GM23338 (cell line): ENCODE measurements around the gene MYO16. TPM values are rescaled to one million over a fixed set of nuclear protein-coding genes. Genes with fewer than 3 reads are reported as not detected.

ENCODE experiments used
- ATAC-seq: fragments of 200-7000 bp; cut with Tn5 transposase; 3 replicates; pipeline ENCODE4 v1.9.1; 2020
- DNase-seq: peaks from one replicate; pipeline ENCODE4 v3.0.0-alpha.2; 2015; ENCODE audit warnings: low spot score
- H2AFZ ChIP-seq: fragments of 200-600 bp; sonication (generic); 2 replicates; pipeline ENCODE4 v1.8.0; 2016; ENCODE audit warnings: antibody characterized with exemption, mild to moderate bottlenecking, moderate library complexity
- H3F3A ChIP-seq: fragments of 200-600 bp; sonication (generic); replicated peaks from 2 replicates; pipeline ENCODE4 v1.8.0; 2017; ENCODE audit warnings: antibody characterized with exemption, mixed run types, low read depth
- H3K27ac ChIP-seq: fragments of 200-600 bp; sonication (generic); 2 replicates; pipeline ENCODE4 v1.6.1; 2016; ENCODE audit warnings: low read depth
- H3K27me3 ChIP-seq: fragments of 200-600 bp; sonication (generic); 2 replicates; pipeline ENCODE4 v1.8.0; 2016; ENCODE audit warnings: mild to moderate bottlenecking, mixed run types, moderate library complexity; ENCODE audit not compliant: insufficient read depth
- H3K36me3 ChIP-seq: fragments of 200-600 bp; sonication (generic); 2 replicates; pipeline ENCODE4 v1.8.0; 2016; ENCODE audit warnings: mild to moderate bottlenecking; ENCODE audit not compliant: insufficient read depth
- H3K4me1 ChIP-seq: fragments of 200-600 bp; sonication (generic); 2 replicates; pipeline ENCODE4 v1.8.0; 2016; ENCODE audit warnings: mild to moderate bottlenecking, moderate library complexity; ENCODE audit not compliant: insufficient read depth
- H3K4me2 ChIP-seq: fragments of 200-600 bp; sonication (generic); 2 replicates; pipeline ENCODE4 v1.7.1; 2017; ENCODE audit warnings: mixed run types
- H3K4me3 ChIP-seq: fragments of 200-600 bp; sonication (generic); 2 replicates; pipeline ENCODE4 v1.6.1; 2016; ENCODE audit warnings: mixed run types
- H3K79me2 ChIP-seq: fragments of 200-600 bp; sonication (generic); replicated peaks from 2 replicates; pipeline ENCODE4 v1.8.0; 2017; ENCODE audit warnings: mild to moderate bottlenecking; ENCODE audit not compliant: insufficient read depth
- H3K9me2 ChIP-seq: fragments of 200-600 bp; sonication (generic); 2 replicates; pipeline ENCODE4 v1.8.0; 2017; ENCODE audit not compliant: insufficient read depth
- H4K20me1 ChIP-seq: fragments of 200-600 bp; sonication (generic); replicated peaks from 2 replicates; pipeline ENCODE4 v1.8.0; 2017; ENCODE audit warnings: mild to moderate bottlenecking; ENCODE audit not compliant: insufficient read depth
- H3K27ac Mint-ChIP-seq: 2 replicates; pipeline ENCODE4 v1.8.0; 2020; ENCODE audit warnings: inconsistent platforms, mild to moderate bottlenecking, moderate library complexity, mixed read lengths
- H3K27me3 Mint-ChIP-seq: 3 replicates; pipeline ENCODE4 v1.8.0; 2022; ENCODE audit warnings: low read depth, mild to moderate bottlenecking, moderate library complexity, mixed read lengths, inconsistent platforms; ENCODE audit not compliant: insufficient read depth, poor library complexity
- H3K36me3 Mint-ChIP-seq: 3 replicates; pipeline ENCODE4 v1.8.0; 2021; ENCODE audit warnings: low read depth, mild to moderate bottlenecking, inconsistent platforms, moderate library complexity, mixed read lengths
- H3K4me1 Mint-ChIP-seq: 3 replicates; pipeline ENCODE4 v1.8.0; 2020; ENCODE audit warnings: mild to moderate bottlenecking, inconsistent platforms, mixed read lengths
- H3K4me3 Mint-ChIP-seq: 3 replicates; pipeline ENCODE4 v1.8.0; 2021; ENCODE audit warnings: moderate library complexity, mild to moderate bottlenecking, inconsistent platforms, mixed read lengths
- H3K9me3 Mint-ChIP-seq: 3 replicates; pipeline ENCODE4 v1.8.0; 2020; ENCODE audit warnings: moderate library complexity, mild to moderate bottlenecking, inconsistent platforms, mixed read lengths
- CREB1 ChIP-seq: fragments of 250-450 bp; sonication (Bioruptor Pico); IDR thresholded peaks from 2 replicates; pipeline ENCODE4 v1.5.0; 2020; ENCODE audit warnings: low read depth, mild to moderate bottlenecking, moderate library complexity
- EZH2 ChIP-seq: fragments of 200-600 bp; sonication (generic); IDR thresholded peaks from one replicate; pipeline ENCODE4 v1.8.0; 2017; ENCODE audit warnings: antibody characterized with exemption, mild to moderate bottlenecking, low read depth; ENCODE audit not compliant: unreplicated experiment
- POLR2AphosphoS5 ChIP-seq: IDR thresholded peaks from 2 replicates; pipeline ENCODE4 v1.6.1; 2016; ENCODE audit warnings: antibody characterized with exemption, low read depth
- ZNF331 ChIP-seq: fragments of 250-450 bp; sonication (Bioruptor Pico); IDR thresholded peaks from 2 replicates; pipeline ENCODE4 v1.5.0; 2020; ENCODE audit warnings: low read depth, mild to moderate bottlenecking, moderate library complexity
- polyA plus RNA-seq: library from polyadenylated mRNA; unstranded; fragments of >200 nt; fragmentation: Nextera tagmentation; extraction: Ambion mirVana; gene quantifications from 2 replicates; pipeline ENCODE4 v1.2.1, GENCODE V29; 2016
- total RNA-seq: library from RNA; depleted of rRNA; stranded (reverse); fragments of >200 nt; shearing (Covaris generic); gene quantifications from 2 replicates; pipeline ENCODE4 v1.2.3, GENCODE V29; 2014
- TF ChIP-seq, protein P1 (sequence below): fragments of 250-450 bp; sonication (Bioruptor Pico); IDR thresholded peaks from 2 replicates; pipeline ENCODE4 v1.5.0; 2020; ENCODE audit warnings: mild to moderate bottlenecking, moderate library complexity
- TF ChIP-seq, protein P2 (sequence below): IDR thresholded peaks from 2 replicates; pipeline ENCODE4 v1.6.1; 2016; ENCODE audit warnings: antibody characterized with exemption

The MYO16 gene
- total and polyA plus RNA-seq, 2 experiments from 2014 or later = 0.10 to 0.13 TPM

DNA sequence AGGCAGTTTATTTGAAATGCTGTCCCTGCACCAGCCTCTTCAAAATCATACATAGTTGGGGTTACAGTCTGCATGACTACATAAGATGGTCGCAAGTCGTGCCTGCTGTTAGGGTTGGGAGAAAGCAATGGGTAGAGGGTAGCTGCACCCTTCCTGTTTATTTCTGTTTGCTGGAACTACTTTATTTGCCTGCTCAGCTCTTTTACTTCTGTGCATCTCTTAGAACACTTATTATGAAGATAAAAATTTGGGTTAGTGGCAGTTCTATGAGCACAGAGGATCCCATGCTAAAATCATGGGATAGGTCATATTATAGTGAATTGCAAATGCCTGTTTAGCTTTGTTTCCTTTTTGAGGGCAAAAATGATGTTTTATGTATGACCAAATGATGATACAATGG lies 160.1 kb downstream of the MYO16 start (continued):
- TF ChIP-seq, protein P1, sequence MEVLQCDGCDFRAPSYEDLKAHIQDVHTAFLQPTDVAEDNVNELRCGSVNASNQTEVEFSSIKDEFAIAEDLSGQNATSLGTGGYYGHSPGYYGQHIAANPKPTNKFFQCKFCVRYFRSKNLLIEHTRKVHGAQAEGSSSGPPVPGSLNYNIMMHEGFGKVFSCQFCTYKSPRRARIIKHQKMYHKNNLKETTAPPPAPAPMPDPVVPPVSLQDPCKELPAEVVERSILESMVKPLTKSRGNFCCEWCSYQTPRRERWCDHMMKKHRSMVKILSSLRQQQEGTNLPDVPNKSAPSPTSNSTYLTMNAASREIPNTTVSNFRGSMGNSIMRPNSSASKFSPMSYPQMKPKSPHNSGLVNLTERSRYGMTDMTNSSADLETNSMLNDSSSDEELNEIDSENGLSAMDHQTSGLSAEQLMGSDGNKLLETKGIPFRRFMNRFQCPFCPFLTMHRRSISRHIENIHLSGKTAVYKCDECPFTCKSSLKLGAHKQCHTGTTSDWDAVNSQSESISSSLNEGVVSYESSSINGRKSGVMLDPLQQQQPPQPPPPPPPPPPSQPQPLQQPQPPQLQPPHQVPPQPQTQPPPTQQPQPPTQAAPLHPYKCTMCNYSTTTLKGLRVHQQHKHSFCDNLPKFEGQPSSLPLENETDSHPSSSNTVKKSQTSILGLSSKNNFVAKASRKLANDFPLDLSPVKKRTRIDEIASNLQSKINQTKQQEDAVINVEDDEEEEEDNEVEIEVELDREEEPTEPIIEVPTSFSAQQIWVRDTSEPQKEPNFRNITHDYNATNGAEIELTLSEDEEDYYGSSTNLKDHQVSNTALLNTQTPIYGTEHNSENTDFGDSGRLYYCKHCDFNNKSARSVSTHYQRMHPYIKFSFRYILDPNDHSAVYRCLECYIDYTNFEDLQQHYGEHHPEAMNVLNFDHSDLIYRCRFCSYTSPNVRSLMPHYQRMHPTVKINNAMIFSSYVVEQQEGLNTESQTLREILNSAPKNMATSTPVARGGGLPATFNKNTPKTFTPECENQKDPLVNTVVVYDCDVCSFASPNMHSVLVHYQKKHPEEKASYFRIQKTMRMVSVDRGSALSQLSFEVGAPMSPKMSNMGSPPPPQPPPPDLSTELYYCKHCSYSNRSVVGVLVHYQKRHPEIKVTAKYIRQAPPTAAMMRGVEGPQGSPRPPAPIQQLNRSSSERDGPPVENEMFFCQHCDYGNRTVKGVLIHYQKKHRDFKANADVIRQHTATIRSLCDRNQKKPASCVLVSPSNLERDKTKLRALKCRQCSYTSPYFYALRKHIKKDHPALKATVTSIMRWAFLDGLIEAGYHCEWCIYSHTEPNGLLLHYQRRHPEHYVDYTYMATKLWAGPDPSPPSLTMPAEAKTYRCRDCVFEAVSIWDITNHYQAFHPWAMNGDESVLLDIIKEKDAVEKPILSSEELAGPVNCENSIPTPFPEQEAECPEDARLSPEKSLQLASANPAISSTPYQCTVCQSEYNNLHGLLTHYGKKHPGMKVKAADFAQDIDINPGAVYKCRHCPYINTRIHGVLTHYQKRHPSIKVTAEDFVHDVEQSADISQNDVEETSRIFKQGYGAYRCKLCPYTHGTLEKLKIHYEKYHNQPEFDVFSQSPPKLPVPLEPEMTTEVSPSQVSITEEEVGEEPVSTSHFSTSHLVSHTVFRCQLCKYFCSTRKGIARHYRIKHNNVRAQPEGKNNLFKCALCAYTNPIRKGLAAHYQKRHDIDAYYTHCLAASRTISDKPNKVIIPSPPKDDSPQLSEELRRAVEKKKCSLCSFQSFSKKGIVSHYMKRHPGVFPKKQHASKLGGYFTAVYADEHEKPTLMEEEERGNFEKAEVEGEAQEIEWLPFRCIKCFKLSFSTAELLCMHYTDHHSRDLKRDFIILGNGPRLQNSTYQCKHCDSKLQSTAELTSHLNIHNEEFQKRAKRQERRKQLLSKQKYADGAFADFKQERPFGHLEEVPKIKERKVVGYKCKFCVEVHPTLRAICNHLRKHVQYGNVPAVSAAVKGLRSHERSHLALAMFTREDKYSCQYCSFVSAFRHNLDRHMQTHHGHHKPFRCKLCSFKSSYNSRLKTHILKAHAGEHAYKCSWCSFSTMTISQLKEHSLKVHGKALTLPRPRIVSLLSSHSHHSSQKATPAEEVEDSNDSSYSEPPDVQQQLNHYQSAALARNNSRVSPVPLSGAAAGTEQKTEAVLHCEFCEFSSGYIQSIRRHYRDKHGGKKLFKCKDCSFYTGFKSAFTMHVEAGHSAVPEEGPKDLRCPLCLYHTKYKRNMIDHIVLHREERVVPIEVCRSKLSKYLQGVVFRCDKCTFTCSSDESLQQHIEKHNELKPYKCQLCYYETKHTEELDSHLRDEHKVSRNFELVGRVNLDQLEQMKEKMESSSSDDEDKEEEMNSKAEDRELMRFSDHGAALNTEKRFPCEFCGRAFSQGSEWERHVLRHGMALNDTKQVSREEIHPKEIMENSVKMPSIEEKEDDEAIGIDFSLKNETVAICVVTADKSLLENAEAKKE (CRISPR knock-in tag) = no peak
- TF ChIP-seq ZNF331 (no peak), CREB1 (no peak), POLR2AphosphoS5 (no peak), EZH2 (no peak)
- TF ChIP-seq, protein P2, sequence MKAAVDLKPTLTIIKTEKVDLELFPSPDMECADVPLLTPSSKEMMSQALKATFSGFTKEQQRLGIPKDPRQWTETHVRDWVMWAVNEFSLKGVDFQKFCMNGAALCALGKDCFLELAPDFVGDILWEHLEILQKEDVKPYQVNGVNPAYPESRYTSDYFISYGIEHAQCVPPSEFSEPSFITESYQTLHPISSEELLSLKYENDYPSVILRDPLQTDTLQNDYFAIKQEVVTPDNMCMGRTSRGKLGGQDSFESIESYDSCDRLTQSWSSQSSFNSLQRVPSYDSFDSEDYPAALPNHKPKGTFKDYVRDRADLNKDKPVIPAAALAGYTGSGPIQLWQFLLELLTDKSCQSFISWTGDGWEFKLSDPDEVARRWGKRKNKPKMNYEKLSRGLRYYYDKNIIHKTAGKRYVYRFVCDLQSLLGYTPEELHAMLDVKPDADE = no peak

DNA sequence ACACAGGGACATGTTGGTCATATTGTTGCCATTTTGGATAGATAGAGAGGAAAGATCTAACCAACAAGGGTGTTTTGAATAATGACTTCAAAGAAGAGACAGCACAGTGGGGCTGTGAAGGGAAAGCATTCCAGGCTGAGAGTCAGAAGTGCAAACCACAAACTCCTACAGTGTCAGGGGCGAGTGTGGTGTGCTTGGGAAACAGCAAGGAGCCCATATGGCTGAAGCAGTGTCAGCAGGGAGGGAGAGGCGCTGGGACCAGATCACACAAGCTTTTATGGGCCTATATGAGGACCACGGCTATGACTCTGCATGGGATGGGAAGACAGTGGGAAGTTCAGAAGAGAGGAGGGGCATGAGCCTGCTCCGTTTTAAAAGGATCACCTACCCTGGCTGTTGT lies 166.4 kb downstream of the MYO16 start:
- DNase-seq (no peak), ATAC-seq (no peak)
- TF ChIP-seq POLR2AphosphoS5 = no peak
- Histone ChIP-seq H4K20me1 (no peaks in the 10 kb centered on the region), H3K9me2 (peaks cover 3% of the 10 kb centered on the region; the same call in 1 of the 2 replicates), H3K4me1 (no peaks in the 10 kb centered on the region), H3F3A (no peaks in the 10 kb centered on the region), H3K27ac (no peak overlapping the region), H3K79me2 (no peaks in the 10 kb centered on the region), H3K4me3 (no peak overlapping the region), H3K4me2 (no peak overlapping the region), H3K36me3 (no peaks in the 10 kb centered on the region), H2AFZ (no peak overlapping the region), H3K27me3 (no peaks in the 10 kb centered on the region)
- H3K36me3 Mint-ChIP-seq = no peaks in the 10 kb centered on the region
- no peaks in the 10 kb centered on the region; the same call in 2 of the 3 replicates for H3K9me3 Mint-ChIP-seq
- H3K27ac Mint-ChIP-seq = no peak overlapping the region
- H3K4me1 Mint-ChIP-seq = no peaks in the 10 kb centered on the region
- no peak overlapping the region for H3K4me3 Mint-ChIP-seq
- H3K27me3 Mint-ChIP-seq = no peaks in the 10 kb centered on the region
